Stimulated activated CD4-positive, alpha-beta T cell treated with anti-CD3 and anti-CD28 coated beads, TNF-alpha, amount 100 ng/mL, for 48 hours (primary cell): ENCODE data around the gene P2RY12.

Experiments
- DNase-seq, 3 donors: peaks; one replicate each; pipeline ENCODE4 v3.0.0-alpha.2; 2020; ENCODE audit warnings: low read depth in 3 of 3

Gene P2RY12

DNA sequence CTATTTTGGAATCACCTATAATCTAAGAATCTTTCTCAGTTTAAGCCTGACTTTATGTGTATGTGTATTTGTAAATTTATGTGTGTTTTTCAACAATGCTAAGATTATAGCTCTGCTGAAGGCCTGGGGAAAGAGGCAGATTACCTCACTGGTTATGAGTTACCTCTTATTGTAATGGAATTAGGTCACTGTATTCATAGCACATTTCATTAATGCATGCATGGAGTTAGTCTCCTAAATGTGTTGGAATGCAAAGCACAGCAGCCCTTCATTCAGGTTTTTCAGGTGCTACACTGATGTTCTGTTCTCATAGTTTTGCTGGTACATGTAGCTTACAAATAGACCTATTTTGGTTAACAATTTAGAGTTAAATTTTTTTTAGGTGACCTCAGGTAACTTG lies 77.4 kb downstream of the P2RY12 start:
- DNase-seq, result no peak

DNA sequence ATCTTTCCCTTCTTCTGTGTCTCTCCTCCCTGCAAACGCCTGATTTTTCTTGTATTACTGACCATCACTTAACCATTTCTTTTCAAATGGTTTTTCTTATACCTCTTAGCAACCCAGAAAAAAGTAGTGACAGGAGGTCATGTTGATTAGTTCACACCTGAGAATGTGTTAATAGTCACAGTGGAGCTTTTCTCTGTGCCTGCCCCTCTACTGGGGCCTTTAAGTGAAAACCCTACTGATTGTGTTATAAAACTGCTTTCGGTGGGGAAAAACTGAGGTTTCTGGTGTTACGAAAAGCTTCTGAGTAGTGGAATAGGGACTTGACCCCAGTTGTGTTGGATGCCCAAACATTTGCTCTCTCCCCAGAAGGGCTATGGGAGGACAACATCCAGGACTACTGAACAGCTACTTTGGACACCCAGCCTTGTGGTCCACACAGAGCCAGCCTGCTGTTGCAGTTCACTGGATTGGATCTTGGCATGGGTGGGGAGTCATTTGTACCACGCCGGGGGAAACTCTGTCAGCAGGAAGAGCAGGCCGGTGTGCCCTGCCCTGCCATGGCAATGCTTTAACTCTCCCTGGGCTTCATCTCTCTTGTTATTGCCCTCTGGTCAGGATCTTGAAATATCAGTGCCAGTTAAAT lies 78.3 kb downstream of the P2RY12 start:
- no peak for DNase-seq

DNA sequence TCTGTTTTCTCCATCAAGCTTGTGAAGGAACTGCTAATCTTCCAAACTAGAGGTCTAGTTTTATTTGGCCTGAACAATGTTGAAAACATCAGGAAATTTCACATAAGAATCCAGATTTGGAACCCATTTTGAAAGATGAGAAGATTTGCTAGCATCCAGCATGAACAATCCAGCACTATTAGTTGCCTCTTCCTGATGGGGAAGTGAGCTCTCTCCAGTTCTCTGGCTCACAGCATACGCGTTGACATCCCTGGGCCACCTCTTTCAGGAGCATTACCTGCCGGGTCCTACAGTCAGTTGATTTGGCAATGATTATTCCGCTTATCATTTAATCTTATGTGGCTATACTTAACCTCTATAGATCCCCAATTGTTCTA lies 78.8 kb downstream of the P2RY12 start:
- no peak for DNase-seq

DNA sequence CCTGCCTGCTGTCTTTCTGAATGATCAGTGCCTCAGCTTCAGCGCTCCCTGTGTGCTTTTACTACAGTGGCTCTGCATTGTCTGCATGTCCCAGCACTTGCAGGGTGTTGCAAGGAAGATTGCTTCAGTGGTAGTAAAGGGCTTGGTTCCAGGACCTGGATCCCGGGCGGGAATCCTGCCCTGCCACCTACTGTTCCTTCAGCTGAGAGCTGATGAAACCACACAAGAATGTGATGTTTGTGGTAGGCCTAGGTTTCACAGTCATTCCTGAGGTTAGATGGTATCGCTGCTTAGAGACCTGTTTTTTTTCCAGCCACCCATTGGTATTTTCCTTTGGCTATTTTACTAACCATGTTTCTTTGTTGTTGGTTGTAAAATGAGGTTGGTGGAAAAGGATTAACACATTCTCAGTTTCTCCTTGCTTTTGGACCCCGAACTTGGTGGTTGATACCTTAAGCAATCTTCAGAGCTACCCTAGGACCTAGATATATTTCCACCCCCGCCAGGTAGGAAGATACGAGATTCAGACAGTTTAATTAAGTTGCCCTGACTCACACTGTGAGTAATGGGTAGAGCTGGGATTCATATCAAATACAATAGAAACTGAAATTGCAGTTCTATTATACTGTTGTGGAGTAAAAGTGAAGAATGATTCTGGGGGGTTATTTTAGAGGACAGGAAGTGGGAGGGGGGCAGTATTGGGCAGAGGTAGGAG lies 79.3 kb downstream of the P2RY12 start:
- peak in 1 of 3 donors; percentile 8 for DNase-seq

DNA sequence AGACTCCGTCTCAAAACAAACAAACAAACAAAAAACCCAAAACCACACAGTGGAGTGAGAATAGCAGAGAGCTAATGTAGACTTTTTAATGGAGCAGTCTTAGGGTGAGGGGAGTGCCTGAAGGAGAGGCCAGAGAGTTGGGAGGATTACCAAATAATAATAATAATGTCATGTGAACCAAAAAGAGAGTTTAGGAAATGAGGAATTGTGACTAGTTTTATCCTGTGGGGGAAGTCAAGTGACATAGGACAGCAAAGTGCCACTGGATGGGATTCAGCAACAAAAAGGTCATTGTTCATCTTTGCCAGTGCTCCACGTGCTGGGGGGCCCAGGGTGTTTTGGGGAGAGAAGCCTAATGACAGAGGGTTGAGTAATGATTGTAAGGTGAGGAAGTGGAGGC lies 80.8 kb downstream of the P2RY12 start:
- peak in 1 of 3 donors; percentile 10 for DNase-seq

DNA sequence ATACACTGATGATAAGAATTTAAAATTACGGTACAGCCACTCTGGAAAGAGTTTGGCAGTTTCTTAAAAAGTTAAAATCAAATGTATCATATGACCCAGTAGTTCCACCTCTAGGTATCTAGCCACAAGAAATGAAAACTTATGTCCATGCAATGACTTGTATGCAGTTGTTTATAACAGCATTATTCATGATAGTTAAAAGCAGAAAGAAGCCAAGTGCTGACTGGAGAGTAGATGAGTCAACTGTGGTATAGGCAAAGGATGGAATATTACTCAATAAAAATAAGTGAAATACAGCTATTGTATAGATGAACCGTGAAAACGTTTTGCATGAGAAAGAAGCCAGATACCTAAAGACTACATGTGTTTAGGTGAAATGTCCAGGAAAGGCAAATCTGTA lies 82.8 kb downstream of the P2RY12 start:
- DNase-seq, result no peak

DNA sequence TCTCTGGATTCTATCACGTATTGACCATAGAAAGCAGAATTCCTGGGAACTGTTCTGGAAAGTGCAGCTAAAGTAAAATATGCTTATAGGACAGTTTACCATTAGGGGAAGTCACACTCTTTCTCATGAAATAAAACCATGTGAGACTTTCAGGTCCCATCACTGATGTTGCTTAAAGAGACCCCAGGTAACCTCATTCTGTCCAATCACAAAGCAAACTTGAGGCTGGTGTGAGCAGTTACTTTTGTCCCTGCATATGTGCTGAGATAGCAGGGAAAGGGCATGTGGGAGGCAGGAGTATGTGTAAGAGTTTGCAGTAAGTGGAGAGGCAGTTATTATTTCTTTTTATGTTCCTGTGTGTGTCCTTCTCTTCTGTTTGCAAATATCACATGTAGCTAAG lies 84.0 kb downstream of the P2RY12 start:
- no peak for DNase-seq

DNA sequence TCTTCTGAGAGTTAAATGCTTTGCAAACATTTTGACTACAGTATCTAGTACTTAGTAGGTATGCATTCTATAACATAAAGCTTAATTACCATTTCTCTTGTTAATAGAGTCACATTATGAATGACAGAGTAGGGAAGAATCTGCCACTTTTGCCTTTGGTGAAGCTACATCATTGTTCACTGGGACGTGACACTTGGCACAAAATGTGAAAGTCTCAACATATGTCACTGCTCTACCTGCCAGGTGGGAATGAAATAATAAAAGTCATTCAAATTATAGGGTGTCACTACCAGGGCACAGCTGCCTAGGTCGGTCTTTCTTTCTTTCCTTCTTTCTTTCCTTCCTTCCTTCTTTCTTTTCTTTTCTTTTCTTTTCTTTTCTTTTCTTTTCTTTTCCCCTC lies 85.5 kb downstream of the P2RY12 start:
- DNase-seq, result no peak

DNA sequence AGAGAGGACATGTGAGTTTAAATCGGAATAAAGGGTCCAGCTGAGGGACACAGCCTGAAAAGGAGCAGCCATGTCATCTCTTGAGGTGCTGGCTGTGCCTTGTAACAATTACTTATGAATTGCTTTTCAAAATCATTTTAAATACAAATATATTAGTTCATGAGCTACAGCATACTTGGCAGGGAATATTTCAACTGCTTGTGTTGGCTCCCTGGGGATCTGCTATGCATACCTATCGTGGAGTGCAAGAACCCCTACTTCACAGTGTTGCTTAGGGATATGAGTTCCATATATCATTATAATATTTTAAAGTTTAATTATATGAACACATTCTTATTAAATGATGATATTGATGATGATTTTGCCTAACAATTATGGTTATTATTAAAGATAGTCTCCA lies 87.1 kb downstream of the P2RY12 start:
- no peak for DNase-seq

DNA sequence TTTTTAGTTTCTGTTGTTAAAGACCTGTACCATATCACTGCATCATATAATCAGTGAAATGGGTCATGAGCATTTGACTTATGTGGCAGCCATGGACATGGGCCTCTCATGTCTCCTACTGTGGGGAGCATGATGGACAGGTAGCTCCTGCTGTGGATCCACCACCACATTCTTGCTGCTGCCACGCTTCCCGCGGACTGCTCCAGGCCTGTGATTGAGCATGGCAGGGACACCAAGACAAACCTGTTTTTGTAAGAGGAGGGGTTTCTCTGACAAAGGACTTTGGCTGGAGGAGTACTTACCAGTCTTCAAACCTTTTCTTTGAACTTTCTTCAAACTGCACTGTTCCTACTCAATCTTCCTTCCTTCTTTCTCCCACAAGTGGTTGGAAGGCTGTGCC lies 88.3 kb downstream of the P2RY12 start:
- DNase-seq, result no peak

DNA sequence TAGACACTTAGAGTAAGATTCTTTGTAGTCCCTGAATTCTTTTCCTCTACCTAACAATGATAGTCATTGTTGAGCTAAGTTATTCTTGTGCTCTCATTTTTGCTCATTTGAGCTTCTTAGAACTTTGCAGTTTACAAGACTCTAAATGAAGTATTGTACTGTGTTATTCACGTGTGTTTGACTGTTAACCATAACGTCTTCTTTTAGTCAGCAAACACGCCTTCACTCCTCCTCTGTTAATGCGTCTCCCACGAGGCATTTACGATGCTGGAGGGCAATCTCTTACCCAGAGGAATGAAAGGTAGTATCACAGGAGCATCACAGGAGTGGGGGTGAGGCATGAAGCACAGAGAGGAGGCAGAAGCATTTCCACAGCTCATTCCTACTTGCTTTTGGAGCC lies 91.4 kb downstream of the P2RY12 start:
- no peak for DNase-seq

DNA sequence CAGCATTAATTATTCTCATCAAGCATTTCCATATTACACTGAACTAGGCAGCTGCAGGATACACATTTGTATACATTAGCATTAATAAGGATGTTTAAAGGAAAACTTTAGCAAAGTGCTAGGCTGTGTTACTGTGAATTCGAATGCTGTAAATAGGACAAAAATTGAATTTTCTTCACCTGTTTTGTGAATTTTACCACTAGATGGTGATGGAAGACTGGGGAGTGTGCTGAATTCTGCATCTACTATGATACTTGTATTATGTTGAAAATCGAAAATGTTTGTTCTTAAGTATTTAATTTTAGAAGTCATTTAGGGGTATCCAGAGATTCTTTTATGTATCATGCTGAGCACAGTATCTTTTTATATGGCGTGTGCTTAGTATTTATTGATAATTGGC lies 93.9 kb downstream of the P2RY12 start:
- DNase-seq, result no peak

DNA sequence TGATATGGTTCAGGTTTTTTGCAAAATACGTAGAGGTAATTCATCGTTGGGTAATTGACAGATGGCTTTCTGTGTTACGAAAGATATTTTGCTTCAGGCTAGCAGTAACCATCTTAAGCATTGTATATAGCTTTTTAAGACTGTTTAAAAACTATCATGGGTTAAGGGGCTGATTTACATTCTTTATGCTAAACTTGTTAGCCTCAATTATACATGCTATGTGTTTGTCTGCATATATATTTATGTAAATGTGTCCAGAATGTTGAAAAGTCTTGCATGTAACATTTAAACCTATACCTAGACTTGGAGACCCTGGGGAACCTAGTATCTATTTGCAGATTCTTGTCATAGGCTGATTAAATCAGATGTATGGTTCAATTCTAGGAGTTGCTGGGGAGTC lies 95.1 kb downstream of the P2RY12 start:
- no peak for DNase-seq
